Occipital lobe (tissue), 2 donors: ENCODE measurements around the gene FAR2. TPM values are rescaled to one million over a fixed set of nuclear protein-coding genes. Genes with fewer than 3 reads are reported as not detected.
A peak's percentile ranks its signal among the peaks of the same experiment; 100 is the strongest.
"Not testable (repeated sequence)": the region's sequence is repeated elsewhere in the genome, so short reads cannot be mapped to it uniquely, and the experiment has no call there.

Experiments used
- DNase-seq: peaks from one replicate; lab custom pipeline; 2025; lab: John Stamatoyannopoulos, UW
- total RNA-seq: library from RNA; depleted of rRNA; stranded (reverse); fragments of >200 nt; gene quantifications from one replicate; pipeline ENCODE4 v1.2.3, GENCODE V29; 2014

FAR2 gene
- total RNA-seq, 1 donor from 2014 or later: 62.2 TPM

DNA sequence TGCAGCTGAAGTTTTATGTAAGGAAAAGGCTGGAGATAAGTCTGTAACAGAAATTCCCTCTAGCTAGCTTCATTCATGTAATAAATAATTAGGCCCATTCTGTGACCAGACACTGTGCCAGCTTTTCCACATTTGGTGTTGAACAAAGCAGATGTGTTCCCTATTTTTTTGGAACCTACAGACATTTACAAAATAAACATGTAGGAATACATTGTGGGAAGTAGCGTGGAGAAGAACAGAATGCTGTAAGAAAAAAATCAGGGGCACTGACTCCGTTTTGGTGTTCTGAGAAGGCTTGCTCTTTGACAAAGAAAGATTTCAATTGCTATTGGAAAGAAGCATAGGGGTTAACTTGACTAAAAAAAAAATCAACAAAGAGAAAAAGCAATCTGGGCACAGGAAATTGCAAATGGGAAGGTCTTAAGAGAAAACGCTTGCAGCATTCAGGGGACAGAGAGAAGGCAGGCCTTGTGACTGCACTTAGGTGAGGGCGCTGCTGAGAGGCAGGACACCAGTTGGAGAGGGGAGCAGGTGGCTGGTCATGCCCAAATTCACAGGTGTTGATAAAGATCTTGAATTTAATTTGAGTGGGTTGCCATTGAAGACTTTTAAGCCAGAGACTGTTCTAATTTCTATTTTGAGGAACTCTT, 4.0 kb downstream of the FAR2 start:
- DNase-seq: no peak

DNA sequence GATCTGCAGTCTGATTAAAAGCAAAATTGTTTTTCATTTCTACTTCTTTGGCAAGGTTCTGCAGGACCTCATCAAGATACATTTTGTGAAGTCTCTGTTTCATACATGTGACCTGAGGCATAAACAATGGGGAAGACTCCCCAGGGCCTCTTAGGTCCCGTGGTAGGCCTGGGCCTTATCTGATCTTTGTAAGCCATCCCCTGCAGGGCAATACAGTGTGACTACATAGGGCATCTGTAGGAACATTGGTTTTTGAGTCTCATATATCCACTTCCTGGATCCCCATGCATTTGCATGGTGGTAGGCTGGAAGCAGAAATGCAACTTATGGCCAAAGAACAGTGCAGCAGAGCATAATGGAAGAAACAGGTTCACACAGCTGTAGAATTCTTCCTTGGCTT, 6.0 kb downstream of the FAR2 start:
- no peak for DNase-seq

DNA sequence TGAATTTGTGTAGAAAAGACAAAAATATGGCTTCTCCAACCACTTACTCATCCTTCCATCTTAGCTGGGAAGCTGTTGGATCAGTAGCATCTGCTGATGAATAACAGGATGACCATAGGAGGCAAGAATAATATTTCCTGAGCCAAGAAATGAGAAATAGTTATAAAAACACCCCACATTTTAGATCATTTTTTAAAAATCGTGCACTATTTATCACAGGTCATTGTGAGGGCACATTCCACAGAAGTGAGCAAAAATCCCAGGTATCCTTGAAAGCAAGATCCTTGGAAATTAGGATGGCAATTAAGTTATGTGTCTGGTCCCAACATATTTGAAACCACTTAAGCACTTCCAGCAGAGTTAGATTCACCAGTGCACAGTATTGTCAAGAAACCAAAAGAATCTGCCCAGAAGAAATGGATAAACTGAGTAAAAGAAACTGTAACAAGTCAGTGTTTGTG, 8.4 kb downstream of the FAR2 start:
- DNase-seq: no peak

DNA sequence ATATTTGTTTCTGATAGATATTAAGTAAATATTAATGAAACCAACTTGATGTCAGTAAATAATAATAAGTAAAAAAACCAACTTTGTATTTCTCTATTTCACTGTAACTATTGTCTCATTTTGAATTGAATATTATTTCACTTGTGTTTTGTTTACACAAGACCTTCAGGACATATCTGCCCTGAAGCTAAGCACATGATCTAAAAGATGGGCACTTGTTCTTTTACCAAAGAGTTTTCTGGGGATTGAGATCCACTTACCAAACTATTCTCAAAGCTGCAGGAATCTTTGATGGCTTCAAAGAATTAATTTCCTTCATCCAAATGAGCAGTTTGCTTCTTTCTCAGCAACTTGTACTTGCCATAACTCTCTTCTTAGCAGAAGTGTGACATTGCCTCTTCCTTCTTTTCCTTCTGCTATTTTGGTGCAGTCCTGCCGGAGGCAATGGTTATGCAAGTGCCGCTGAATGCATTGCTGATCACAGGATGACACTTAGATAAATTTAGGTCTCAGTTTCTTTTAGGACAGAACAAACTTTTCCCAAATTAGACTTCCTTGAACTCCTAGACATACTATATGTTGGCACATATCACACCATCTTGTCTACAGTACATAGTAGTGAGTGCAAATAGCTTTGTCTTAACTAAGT, 9.2 kb downstream of the FAR2 start:
- peak; percentile 11 for DNase-seq

DNA sequence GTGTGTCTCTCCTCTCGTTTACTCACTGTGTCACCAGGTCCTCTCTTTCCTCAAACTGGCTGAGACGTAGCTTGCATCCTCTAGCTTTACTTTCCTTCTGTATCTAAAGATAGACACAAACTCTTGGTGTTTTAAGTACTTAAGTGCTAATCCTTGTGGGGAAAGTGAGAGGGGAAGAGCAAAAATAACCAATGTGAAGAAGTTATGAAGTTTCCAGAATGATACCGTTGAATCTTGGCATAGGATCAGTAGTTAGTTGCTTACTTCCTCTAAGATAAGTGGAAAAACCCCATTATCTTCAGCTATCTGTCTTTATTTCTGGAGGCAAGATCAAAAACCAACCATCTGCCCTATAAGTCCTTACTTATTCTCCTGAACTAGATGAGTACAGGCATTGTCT, 10.6 kb downstream of the FAR2 start:
- no peak for DNase-seq

DNA sequence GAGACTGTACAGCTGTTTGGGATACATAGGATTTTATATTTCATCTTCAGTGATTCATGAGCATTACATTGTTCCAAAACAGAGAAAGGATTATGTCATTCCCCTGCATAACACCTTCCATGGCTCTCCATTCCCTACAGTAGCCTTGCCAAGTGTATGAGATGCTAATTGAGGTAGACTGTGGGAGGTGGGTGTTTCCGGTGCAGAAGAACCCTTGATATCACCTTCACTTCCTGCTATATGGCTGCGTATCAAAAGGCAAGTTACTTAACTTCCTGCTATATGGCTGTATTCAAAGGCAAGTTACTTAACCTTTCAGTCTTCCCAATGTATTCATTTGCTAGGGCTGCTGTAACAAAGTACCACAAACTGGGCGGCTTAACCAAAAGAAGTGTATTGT, 11.2 kb downstream of the FAR2 start:
- DNase-seq: no peak

DNA sequence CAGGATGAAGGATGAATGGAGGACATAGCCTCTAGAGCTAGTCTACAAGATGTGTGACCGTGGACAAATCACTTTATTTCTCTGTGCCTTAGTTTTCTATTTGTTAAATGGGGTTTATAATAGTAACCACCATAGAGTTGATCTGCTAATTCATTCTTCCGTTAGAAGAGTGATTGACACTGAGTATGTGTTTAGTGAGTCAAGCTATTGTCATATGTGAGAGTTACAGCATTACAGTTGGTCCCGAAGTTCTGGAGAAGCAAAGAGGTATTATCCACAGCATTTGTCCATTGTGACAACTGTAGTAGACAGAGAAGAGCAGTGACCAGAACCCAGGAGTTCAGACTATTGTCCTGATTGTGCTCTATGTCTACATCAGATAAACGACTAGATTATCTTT, 14.1 kb downstream of the FAR2 start:
- DNase-seq: no peak

DNA sequence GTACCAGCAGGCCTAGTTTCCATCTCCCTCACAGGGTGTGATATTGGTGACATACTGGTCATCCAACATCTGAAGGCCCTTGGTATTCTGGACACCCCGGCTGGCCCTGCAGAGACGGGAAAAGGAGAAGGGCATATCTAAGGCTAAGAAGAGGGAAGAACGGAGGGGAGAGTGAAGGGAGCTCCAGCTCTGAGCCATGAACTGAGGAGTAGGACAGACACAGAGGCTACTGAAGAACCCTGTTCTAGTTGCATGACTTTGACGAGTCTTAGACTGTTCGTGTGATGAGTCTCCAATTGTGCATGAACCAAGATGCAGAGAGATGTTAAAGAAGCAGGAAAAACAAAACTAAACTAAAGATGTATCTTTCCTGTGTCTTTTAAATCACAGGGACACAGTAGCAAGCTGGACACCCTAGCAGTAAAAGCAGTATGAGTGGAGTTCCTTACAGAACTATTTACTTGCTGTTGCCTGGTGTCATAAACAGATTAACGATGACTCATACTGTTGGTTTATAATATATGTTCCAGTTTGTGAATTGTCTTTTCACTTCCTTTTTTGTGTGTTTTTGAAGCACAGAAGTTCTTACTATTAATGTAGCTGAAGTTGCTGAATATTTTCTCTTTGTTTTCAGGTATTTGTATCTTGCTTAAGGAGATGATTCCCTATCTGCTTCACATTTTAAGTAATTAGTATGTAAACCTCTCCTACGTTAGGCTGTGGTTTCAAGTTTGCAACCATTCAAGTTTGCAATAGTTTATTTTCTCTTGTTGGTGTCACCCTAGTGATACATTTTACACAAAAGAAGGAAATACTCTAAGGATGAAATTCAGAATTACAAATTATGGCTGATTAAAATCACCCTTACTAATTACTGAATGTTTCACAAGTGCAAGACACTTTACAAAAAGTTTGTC, 15.7 kb downstream of the FAR2 start:
- no peak for DNase-seq

DNA sequence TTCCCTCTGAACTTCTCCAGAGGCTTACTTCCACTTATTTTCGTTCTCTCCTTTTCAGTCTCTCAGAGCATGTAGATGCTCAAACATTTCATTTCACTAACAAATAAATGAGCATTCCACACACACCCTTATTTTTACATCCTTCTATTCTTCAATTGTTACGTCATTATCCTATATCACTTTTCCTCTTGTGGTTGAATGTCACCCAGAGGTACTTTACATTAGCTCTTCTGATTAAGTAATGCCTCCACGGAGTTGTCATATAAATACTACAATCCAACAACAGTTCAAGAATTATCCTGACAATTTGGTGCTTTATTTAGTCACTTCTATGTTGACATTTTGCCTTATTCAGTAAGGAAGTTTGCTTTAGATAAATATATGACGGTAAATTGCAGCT, 18.4 kb downstream of the FAR2 start:
- no peak for DNase-seq

DNA sequence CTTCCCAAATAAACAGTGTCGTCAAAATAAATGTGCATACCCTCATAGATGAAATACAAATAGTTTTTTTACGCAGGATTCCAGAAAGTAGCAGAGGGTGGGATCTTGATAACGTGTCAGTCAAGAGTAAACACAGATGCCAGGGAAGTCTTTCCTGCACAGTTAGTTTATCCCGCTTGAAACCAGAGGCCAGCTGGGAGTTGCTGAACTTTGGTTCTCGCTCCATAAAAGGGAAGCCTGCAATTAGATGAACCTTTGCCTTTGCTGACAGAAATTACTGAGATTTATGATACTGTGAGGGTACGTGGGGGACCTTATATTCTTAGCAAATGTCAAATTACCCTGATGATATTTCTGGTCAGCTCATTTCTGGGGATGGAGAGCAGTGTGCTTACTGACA, 18.9 kb downstream of the FAR2 start:
- no peak for DNase-seq

DNA sequence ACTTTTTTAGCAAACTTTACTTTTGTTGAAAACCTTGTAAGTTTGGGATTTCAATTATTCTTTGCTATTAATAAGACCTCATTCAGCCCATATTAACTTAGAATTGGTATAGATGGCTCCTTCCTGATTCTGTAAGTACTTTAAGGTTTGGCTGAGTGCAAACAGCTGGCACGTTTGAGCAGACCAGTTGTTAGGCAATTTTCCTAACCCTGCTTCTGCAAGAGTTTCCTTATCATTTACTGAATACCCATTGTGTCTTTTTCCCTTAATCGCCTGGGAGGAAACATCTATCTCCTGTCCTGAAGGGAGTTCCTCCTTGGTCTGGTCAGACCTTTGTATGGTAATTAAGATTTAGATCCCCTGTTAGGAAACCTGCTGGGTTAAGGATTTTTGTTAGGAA, 20.9 kb downstream of the FAR2 start:
- DNase-seq: not testable (repeated sequence)

DNA sequence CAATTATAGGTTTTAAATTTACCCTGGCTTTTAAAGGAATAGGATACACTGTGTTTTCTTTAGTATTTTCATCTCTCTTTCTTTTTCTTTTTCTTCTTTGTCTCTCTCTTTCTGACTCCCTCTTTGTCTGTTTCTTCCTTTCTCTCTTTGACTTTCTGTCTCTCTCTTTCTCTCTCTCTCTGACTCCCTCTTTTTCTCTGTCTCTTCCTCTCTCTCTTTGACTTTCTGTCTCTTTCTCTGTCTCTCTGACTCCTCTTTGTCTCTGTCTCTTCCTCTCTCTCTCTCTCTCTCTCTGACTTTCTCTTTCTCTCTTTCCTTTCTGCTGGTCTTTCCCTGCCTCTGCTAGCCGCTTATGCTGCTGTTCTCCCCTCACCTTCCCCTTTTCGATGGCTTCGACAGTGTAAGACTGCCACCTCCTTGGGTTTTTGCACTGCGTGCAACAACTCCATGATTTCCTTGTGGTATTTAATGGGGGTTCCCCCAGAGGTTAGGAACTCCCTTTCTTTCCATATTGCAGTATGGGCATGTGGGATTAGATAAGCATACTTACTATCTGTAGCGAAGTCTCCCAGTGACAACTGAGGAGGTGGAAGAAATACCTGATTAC, 21.5 kb downstream of the FAR2 start:
- DNase-seq: not testable (repeated sequence)

DNA sequence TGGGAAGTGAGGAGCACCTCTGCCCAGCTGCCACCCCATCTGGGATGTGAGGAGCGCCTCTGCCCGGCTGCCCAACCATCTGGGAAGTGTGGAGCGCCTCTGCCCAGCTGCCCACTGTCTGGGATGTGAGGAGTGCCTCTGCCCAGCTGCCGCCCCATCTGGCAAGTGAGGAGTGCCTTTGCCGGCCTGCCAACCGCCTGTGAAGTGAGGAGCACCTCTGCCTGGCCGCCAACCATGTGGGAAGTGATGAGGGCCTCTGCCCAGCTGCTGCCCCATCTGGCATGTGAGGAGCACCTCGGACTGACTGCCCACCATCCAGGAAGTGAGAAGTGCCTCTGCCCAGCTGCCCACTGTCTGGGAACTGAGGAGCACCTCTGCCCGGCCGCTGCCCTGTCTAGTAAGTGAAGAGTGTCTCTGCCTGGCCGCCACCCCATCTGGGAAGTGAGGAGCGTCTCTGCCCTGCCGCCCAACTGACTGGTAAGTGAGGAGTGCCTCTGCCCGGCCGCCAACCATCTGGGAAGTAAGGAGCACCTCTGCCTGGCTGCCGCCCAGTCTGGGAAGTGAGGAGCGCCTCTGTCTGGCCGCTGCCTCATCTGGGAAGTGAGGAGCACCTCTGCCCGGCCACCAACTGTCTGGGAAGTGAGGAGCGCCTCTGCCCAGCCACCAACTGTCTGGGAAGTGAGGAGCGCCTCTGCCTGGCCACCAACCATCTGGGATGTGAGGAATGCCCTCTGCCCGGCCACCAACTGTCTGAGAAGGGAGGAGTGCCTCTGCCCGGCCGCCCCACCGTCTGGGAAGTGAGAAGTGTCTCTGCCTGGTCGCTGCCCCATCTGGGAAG, 22.6 kb downstream of the FAR2 start:
- no peak for DNase-seq

DNA sequence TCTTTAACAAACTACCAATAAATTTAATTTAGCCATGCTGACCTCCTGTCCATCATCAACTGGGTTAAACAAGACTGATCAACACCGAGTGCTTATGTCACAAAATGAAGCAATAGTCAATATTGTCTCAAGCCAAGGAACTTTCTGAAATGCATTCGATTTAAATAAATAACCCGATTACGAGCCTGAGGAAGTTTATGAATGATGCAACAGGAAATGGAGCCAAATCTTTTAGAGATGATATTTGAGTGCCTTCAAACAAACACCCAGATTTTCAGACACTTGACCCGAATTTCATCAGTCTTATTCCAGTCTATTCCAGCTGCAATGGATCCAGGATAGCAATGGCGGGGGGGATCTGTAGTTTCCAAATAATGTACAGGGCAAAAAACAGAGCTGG, 27.9 kb downstream of the FAR2 start:
- DNase-seq: no peak

DNA sequence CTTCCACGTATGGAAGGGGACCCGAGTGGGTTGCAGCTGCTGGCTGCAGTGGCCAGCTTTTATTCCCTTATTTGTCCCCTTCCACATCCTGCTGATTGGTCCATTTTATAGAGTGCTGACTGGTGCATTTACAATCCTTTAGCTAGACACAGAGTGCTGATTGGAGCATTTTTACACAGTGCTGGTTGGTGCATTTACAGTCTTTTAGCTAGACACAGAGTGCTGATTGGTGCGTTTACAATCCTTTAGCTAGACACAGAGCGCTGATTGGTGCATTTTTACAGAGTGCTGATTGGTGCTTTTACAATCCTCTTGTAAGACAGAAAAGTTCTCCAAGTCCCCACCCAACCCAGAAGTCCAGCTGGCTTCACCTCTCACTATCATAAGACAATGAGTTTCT, 33.2 kb downstream of the FAR2 start:
- DNase-seq: not testable (repeated sequence)

DNA sequence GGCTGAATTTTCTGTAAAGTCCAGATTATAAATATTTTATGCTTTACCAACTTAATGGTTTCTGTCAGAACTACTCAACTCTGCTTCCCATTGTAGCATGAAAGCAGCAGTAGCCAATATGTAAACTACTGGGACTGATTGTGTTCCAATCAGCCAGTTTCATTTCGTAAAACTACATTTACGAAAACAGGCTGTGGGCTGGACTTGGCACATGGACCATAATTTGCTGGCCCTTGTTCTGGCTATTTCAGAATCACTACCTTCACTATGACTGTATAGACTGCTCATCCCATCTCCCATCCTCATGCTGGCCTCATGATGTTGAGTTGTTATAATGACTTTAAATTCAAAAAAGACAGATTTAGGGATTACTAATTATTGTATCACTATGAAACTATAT, 38.7 kb downstream of the FAR2 start:
- no peak for DNase-seq

DNA sequence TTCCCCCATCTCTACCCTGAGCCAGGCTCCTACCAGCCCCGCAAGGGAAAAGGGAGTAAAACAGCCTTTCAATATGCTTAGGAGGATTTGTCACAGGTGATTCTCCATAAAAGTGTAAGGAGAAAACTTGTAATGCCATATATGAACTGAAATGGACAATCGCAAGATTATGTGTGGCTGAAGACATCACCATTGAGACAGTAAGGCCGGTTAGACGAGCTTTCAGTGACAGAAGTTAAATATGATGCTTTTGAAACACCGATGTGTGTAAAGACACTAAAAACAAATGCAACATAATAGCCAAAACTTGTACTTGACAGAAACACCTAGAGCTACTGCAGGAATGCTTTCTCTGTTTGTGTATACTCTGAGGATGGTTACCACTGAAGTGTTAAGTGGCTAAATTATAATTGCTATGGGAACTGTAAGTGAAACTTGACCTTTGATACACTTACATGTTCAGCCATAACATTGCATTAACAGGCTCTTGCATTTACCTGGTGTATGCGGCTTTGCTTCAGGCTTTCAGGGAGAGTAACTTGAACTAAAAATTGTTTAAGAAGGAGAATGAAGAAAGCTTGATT, 42.3 kb downstream of the FAR2 start:
- no peak for DNase-seq

DNA sequence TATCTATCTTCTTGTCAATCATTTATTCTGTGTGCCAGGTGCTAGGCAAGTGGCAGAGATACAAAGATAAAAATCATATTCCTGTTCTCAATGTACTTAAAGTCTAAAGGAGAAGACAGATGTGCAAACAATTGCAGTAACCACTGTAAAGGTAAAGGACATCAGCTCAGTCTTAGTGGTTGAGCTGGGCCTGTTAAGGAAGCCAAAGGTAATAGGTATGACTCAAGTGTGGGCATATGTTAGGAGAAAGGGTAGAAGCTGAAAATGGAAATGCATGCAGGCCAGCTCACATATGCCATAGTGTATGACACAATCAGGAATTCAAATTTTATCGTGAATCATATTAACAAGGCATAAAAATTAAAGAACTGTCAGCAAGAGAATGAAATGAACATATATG, 49.8 kb downstream of the FAR2 start:
- no peak for DNase-seq

DNA sequence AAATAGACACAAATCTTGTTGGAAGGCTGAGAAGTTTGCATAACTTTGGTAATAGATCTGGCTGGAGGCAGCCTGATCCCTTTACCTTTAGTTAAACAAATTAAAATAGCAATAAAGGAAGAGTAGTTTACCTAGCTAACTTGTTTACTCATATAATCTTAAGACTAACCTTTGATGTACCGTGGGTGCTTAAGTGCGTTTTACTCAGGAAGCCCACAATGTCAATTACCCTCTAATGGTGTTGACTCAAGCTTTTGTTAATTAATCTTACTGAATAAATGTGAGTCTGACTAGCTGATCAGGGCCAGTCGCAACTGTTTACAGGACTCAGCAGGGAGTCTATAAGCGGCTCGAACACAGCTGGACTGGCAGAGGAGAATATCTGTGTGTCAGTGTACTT, 51.5 kb downstream of the FAR2 start:
- DNase-seq: no peak

DNA sequence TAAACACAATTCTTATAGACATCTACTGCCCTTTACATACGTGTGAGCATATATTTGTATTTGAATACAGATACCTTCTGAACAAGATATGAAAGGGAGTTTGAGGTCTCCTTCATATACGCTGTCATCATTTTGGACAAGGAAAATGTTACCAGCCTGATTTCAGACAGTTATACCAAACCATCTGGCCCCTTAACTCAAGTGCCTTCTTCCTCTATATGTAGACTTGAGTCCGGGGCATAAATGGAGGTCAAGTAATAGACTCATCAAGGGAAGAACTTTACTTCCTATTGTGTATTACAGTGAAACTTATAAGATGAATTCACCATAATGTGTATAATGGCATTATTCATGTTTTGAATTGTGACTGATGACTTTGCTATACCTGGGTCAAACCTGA, 52.2 kb downstream of the FAR2 start:
- DNase-seq: no peak

DNA sequence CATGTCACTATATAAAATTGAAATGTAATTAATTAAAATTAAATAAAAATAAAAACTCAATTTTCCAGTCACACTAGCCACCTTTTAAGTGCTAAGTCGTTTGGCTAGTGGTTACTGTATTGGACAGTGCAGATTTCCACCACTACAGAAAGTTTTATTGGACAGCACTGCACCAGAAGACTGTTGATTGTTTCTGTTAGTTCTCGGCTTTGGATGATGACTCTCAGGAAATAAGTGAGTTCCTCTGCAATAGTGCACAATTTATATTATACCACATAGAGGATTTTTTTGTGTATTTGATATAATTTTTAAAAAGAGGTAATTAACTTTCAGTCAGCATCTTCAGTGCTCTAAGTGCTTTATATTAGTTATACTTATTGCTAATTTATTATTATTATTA, 52.7 kb downstream of the FAR2 start:
- DNase-seq: no peak
